Mesenchymal stem cell (in vitro differentiated cells and primary cell): Measurements from ENCODE around the gene PARD3.

Experiments
- DNase-seq: peaks from one replicate; pipeline ENCODE4 v3.0.0-alpha.2; 2013
- H2AFZ ChIP-seq: one replicate; pipeline ENCODE4 v1.6.1; 2013; ENCODE audit warnings: low read depth, mild to moderate bottlenecking, control low read depth, inconsistent platforms, low read length, moderate library complexity
- H2AK5ac ChIP-seq: 2 replicates; pipeline ENCODE4 v1.6.1; 2013; ENCODE audit warnings: low read length, moderate library complexity, mild to moderate bottlenecking, inconsistent platforms; ENCODE audit not compliant: severe bottlenecking
- H2BK120ac ChIP-seq: one replicate; pipeline ENCODE4 v1.6.1; 2013; ENCODE audit warnings: low read depth, mild to moderate bottlenecking, inconsistent platforms, low read length, moderate library complexity
- H2BK12ac ChIP-seq, 2 experiments: one replicate each; pipeline ENCODE4 v1.6.1; 2013; ENCODE audit warnings: inconsistent platforms in 2 of 2, low read length in 2 of 2, mild to moderate bottlenecking in 2 of 2, moderate library complexity in 2 of 2, control low read depth in 1 of 2
- H2BK15ac ChIP-seq: one replicate; pipeline ENCODE4 v1.6.1; 2013; ENCODE audit warnings: mild to moderate bottlenecking, low read depth, inconsistent platforms; ENCODE audit not compliant: poor library complexity, severe bottlenecking
- H2BK5ac ChIP-seq: 2 replicates; pipeline ENCODE4 v1.6.1; 2013; ENCODE audit warnings: low read depth, mild to moderate bottlenecking, low read length, control low read depth, inconsistent platforms; ENCODE audit not compliant: poor library complexity, severe bottlenecking
- H3K14ac ChIP-seq, 2 experiments: one replicate each; pipeline ENCODE4 v1.6.1; 2013; ENCODE audit warnings: inconsistent platforms in 2 of 2, low read length in 2 of 2, control low read depth in 1 of 2, mild to moderate bottlenecking in 1 of 2, moderate library complexity in 1 of 2
- H3K18ac ChIP-seq, 2 experiments: one replicate each; pipeline ENCODE4 v1.6.1; 2013; ENCODE audit warnings: inconsistent platforms in 2 of 2, low read length in 2 of 2, control low read depth in 1 of 2, low read depth in 1 of 2, mild to moderate bottlenecking in 1 of 2
- H3K23ac ChIP-seq, 2 experiments: one replicate each; pipeline ENCODE4 v1.6.1; 2013; ENCODE audit warnings: inconsistent platforms in 2 of 2, low read length in 2 of 2, mild to moderate bottlenecking in 2 of 2, moderate library complexity in 2 of 2, control low read depth in 1 of 2
- H3K27ac ChIP-seq: 2 replicates; pipeline ENCODE4 v1.5.1; 2013; ENCODE audit warnings: mild to moderate bottlenecking, moderate library complexity, low read length, control low read depth, inconsistent platforms; ENCODE audit not compliant: poor library complexity, severe bottlenecking
- H3K27me3 ChIP-seq, 2 experiments: 2 replicates each; pipeline versions ENCODE4 v1.6.1 to v1.7.0; 2013; ENCODE audit warnings: low read length in 2 of 2, mild to moderate bottlenecking in 2 of 2, moderate library complexity in 2 of 2, control low read depth in 1 of 2, inconsistent platforms in 1 of 2; ENCODE audit not compliant: control insufficient read depth in 1 of 2, insufficient read depth in 1 of 2
- H3K36me3 ChIP-seq, 2 experiments: 2 replicates each; pipeline versions ENCODE4 v1.6.1 to v1.7.0; 2013; ENCODE audit warnings: low read length in 2 of 2, control low read depth in 1 of 2, inconsistent platforms in 1 of 2, low read depth in 1 of 2, mild to moderate bottlenecking in 1 of 2; ENCODE audit not compliant: insufficient read depth in 2 of 2, control insufficient read depth in 1 of 2
- H3K4ac ChIP-seq, 2 experiments: one replicate each; pipeline ENCODE4 v1.6.1; 2013; ENCODE audit warnings: inconsistent platforms in 2 of 2, low read length in 2 of 2, mild to moderate bottlenecking in 2 of 2, moderate library complexity in 2 of 2, control low read depth in 1 of 2, low read depth in 1 of 2
- H3K4me1 ChIP-seq: 2 replicates; pipeline ENCODE4 v1.6.1; 2013; ENCODE audit warnings: low read depth, low read length, control low read depth; ENCODE audit not compliant: control insufficient read depth, insufficient read depth
- H3K4me2 ChIP-seq: 2 replicates; pipeline ENCODE4 v1.6.1; 2013; ENCODE audit warnings: low read length, mild to moderate bottlenecking, inconsistent platforms; ENCODE audit not compliant: poor library complexity, severe bottlenecking
- H3K4me3 ChIP-seq, 2 experiments: 2 replicates each; pipeline versions ENCODE4 v1.5.1 to v1.7.0; 2013; ENCODE audit warnings: low read length in 2 of 2, mild to moderate bottlenecking in 2 of 2, control low read depth in 1 of 2, low read depth in 1 of 2; ENCODE audit not compliant: insufficient read depth in 1 of 2
- H3K79me1 ChIP-seq: replicated peaks from 2 replicates; pipeline ENCODE4 v1.6.1; 2013; ENCODE audit warnings: mild to moderate bottlenecking, control low read depth, low read length, inconsistent platforms; ENCODE audit not compliant: poor library complexity, severe bottlenecking
- H3K9ac ChIP-seq: 2 replicates; pipeline ENCODE4 v1.7.0; 2013; ENCODE audit warnings: mild to moderate bottlenecking, low read length, moderate library complexity
- H3K9me3 ChIP-seq: 2 replicates; pipeline ENCODE4 v1.7.0; 2013; ENCODE audit warnings: mild to moderate bottlenecking, low read length; ENCODE audit not compliant: control insufficient read depth
- H4K8ac ChIP-seq: one replicate; pipeline ENCODE4 v1.6.1; 2013; ENCODE audit warnings: inconsistent platforms, mild to moderate bottlenecking, low read length, moderate library complexity
- H4K91ac ChIP-seq: one replicate; pipeline ENCODE4 v1.6.1; 2013; ENCODE audit warnings: mild to moderate bottlenecking, low read length, inconsistent platforms
- WGBS: methylation state at CpG from one replicate; pipeline ENCODE4 v1.1.7; 2013; ENCODE audit warnings: mixed read lengths; 5-methylcytosine and 5-hydroxymethylcytosine counted together

The PARD3 gene

DNA sequence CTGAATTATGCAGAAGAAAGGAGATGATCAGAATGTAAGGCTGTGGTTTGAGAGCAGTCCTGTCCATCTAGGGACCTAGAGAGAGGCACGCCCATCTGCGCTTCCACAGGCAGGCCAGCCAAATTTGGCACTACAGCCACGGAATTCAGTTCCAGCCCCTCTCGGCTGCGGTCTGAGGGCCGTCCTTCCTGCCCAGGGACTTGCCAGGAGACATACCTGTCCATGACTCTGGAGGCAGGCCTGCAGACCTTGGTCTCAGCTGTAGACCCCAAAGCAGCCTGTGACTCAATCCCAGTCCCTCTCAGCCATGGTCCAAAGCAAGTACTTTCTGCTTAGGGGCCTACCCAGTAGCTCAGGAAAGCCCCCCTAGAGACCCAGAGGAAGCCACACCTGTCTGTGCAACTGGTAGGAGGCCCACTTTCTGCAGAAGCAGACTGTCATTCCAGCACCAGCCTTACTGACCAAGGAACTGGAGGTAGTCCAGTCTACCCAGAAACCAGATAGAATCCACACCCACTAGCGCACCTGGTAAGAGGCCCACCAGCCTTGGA is 720.9 kb downstream of the PARD3 start:
- no peak overlapping the region for H2BK120ac ChIP-seq
- peaks cover 0 to 2% of the 10 kb centered on the region in 2 experiments for H3K36me3 ChIP-seq
- no peak for DNase-seq
- H2AFZ ChIP-seq, result no peak overlapping the region
- H3K9ac ChIP-seq, result no peak overlapping the region
- H2BK5ac ChIP-seq, result no peak overlapping the region
- H3K4me1 ChIP-seq, result no peaks in the 10 kb centered on the region
- no peak overlapping the region for H3K4me2 ChIP-seq
- no peak overlapping the region for H3K4me3 ChIP-seq
- H3K23ac ChIP-seq, result no peak overlapping the region
- H3K79me1 ChIP-seq, result no peaks in the 10 kb centered on the region
- H4K91ac ChIP-seq, result no peak overlapping the region
- WGBS, result 92% methylated on average over 7 of the region's 7 CpGs
- peak overlapping the region in 1 of 2 experiments; percentile 18 for H3K14ac ChIP-seq
- H2BK15ac ChIP-seq, result no peak overlapping the region
- no peak overlapping the region for H3K4ac ChIP-seq
- peaks cover 19% of the 10 kb centered on the region for H3K9me3 ChIP-seq
- H3K27me3 ChIP-seq, result no peaks in the 10 kb centered on the region
- no peak overlapping the region for H3K27ac ChIP-seq
- no peak overlapping the region for H3K18ac ChIP-seq
- no peak overlapping the region for H2AK5ac ChIP-seq
- no peak overlapping the region for H4K8ac ChIP-seq
- H2BK12ac ChIP-seq, result no peak overlapping the region

- Histone ChIP-seq H3K4me2 (no peak overlapping the region), H3K36me3 (peaks cover 0 to 2% of the 10 kb centered on the region in 2 experiments), H3K9me3 (peaks cover 19% of the 10 kb centered on the region), H3K4ac (no peak overlapping the region), H2BK120ac (no peak overlapping the region), H3K23ac (no peak overlapping the region), H3K9ac (no peak overlapping the region), H2BK5ac (no peak overlapping the region), H3K14ac (no peak overlapping the region), H2BK12ac (no peak overlapping the region), H4K8ac (no peak overlapping the region), H3K4me3 (no peak overlapping the region), H3K4me1 (no peaks in the 10 kb centered on the region), H3K79me1 (no peaks in the 10 kb centered on the region), H2AFZ (no peak overlapping the region), H3K27ac (no peak overlapping the region), H4K91ac (no peak overlapping the region), H3K27me3 (no peaks in the 10 kb centered on the region), H2BK15ac (no peak overlapping the region), H3K18ac (no peak overlapping the region), H2AK5ac (no peak overlapping the region)
- no peak for DNase-seq
- 63% methylated on average over 1 of the region's 1 CpG for WGBS
Measured at GRCh38 chr10:34092891-34093290, 722.2 kb downstream of the PARD3 start.

DNA sequence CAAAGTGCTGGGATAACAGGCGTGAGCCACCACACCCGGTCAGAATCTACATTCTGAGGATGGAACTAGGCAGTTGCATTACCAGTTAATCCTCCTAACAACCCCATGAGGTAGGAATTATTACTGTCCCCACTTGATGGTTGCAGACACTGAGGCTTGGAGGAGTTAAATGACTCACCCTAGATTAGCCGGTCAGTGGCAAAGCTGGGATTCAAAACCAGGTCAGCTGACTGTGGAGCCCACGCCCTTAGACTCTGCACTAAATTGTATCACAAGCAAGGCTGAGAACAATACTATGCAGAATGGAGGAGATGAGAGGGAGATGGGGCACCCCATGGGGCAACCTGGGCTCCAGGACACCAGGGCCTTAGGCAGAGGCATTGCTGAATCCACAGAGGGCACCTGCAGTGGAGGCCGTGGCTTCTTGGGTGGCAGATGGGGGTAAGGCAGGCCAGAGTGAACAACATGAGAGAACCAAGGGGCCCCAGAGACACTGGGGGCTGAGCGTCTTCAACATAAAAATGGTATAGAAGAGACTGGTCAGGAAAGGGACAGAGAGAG is 723.4 kb downstream of the PARD3 start:
- Histone ChIP-seq H2BK12ac (no peak overlapping the region), H2AK5ac (no peak overlapping the region)
- 92% methylated on average over 4 of the region's 6 CpGs for WGBS

DNA sequence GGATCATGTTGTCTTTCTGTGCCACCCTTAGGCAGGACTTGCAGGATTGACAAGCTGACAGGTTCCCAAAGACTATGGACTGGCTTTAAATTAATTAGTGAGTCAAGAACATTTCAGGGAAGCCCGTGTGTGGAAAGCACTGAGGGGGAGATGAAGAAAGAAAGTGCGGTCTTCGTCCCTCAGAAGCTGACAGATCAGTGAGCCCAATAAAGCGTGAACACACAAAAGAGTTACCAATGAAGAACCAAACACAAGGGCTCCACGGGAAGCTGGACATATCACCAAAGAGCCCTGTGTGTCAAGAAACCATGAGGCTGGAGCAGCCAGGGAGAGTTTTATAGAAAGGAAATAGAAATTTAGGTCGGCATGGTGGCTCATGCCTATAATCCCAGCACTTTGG is 725.8 kb downstream of the PARD3 start:
- Histone ChIP-seq H3K9ac (no peak overlapping the region), H3K18ac (no peak overlapping the region), H3K79me1 (no peaks in the 10 kb centered on the region), H2BK12ac (no peak overlapping the region), H3K4ac (no peak overlapping the region), H2AK5ac (no peak overlapping the region), H2BK120ac (no peak overlapping the region), H3K9me3 (no peaks in the 10 kb centered on the region), H3K36me3 (peaks cover 0 to 2% of the 10 kb centered on the region in 2 experiments), H2BK5ac (no peak overlapping the region), H2AFZ (no peak overlapping the region), H3K4me3 (no peak overlapping the region), H3K27me3 (no peaks in the 10 kb centered on the region), H4K91ac (no peak overlapping the region), H3K4me1 (no peaks in the 10 kb centered on the region), H3K23ac (no peak overlapping the region), H4K8ac (no peak overlapping the region), H3K4me2 (no peak overlapping the region), H2BK15ac (no peak overlapping the region), H3K14ac (no peak overlapping the region), H3K27ac (no peak overlapping the region)
- WGBS, result 90% methylated on average over 6 of the region's 6 CpGs
- DNase-seq, result no peak

More for the DNA sequence above, 723.4 kb downstream of the PARD3 start:
- H3K14ac ChIP-seq, result no peak overlapping the region
- no peak overlapping the region for H3K9ac ChIP-seq
- H4K8ac ChIP-seq, result no peak overlapping the region
- no peaks in the 10 kb centered on the region for H3K79me1 ChIP-seq
- no peaks in the 10 kb centered on the region for H3K4me1 ChIP-seq
- no peak overlapping the region for H2BK5ac ChIP-seq
- H3K23ac ChIP-seq, result no peak overlapping the region
- no peak overlapping the region for H3K18ac ChIP-seq
- no peak overlapping the region for H2AFZ ChIP-seq
- H3K4me3 ChIP-seq, result no peak overlapping the region
- H3K36me3 ChIP-seq, result peaks cover 0 to 2% of the 10 kb centered on the region in 2 experiments
- no peaks in the 10 kb centered on the region for H3K27me3 ChIP-seq
- H3K4ac ChIP-seq, result no peak overlapping the region
- no peak overlapping the region for H3K4me2 ChIP-seq
- H2BK15ac ChIP-seq, result no peak overlapping the region
- no peak overlapping the region for H4K91ac ChIP-seq
- H3K27ac ChIP-seq, result no peak overlapping the region
- H3K9me3 ChIP-seq, result peaks cover 19% of the 10 kb centered on the region
- no peak overlapping the region for H2BK120ac ChIP-seq
- no peak for DNase-seq
